Measurements from ENCODE around the gene BMPR1A. TPM values are rescaled to one million over a fixed set of nuclear protein-coding genes. Genes with fewer than 3 reads are reported as not detected.

Gene BMPR1A
- polyA plus RNA-seq, 1 donor (not counting 4 experiments of a cell fraction or from before 2014, with no cell fraction given) = 22.2 TPM

GRCh38 chr10:86861351-86861750, 104.9 kb downstream of the BMPR1A start:
- Histone ChIP-seq H3K27ac (ENCODE audit: control insufficient read depth, insufficient read depth, low read length) (no peak overlapping the region), H4K20me1 (ENCODE audit: control insufficient read depth, extremely low read depth, insufficient read depth, low read length) (no peaks in the 10 kb centered on the region), H3K36me3 (ENCODE audit: control insufficient read depth in 2 of 2, extremely low read depth in 1 of 2, insufficient read depth in 2 of 2, low read length in 2 of 2) (no peaks in the 10 kb centered on the region), H3K27me3 (ENCODE audit: control insufficient read depth, extremely low read depth, insufficient read depth, low read length) (no peaks in the 10 kb centered on the region), H2AFZ (ENCODE audit: control insufficient read depth, low read length) (no peak overlapping the region), H3K9ac (ENCODE audit: control insufficient read depth, extremely low read depth, insufficient read depth, low read length) (no peak overlapping the region), H3K9me3 (ENCODE audit: control insufficient read depth, low read depth, low read length) (no peaks in the 10 kb centered on the region), H3K4me2 (ENCODE audit: control insufficient read depth, extremely low read depth, insufficient read depth, low read depth, low read length) (no peak overlapping the region), H3K4me3 (ENCODE audit: control insufficient read depth in 2 of 3, extremely low read depth in 1 of 3, insufficient read depth in 2 of 3, low read depth in 1 of 3, low read length in 3 of 3) (no peak overlapping the region), H3K9me1 (ENCODE audit: control insufficient read depth, extremely low read depth, insufficient read depth, low read length) (no peaks in the 10 kb centered on the region), H3K79me2 (ENCODE audit: control insufficient read depth, insufficient read depth, low read length) (no peaks in the 10 kb centered on the region), H3K4me1 (ENCODE audit: control insufficient read depth, extremely low read depth, insufficient read depth, low read length) (no peaks in the 10 kb centered on the region)
- dilution Hi-C loops (cut with MboI; ENCODE audit: extremely low pct_ligation_motif_present, low sequenced_read_pairs) = no loop called here
- DNase-seq (ENCODE audit: low read depth, low spot score) (no peak), FAIRE-seq (no peak)
- TF ChIP-seq, protein P1, sequence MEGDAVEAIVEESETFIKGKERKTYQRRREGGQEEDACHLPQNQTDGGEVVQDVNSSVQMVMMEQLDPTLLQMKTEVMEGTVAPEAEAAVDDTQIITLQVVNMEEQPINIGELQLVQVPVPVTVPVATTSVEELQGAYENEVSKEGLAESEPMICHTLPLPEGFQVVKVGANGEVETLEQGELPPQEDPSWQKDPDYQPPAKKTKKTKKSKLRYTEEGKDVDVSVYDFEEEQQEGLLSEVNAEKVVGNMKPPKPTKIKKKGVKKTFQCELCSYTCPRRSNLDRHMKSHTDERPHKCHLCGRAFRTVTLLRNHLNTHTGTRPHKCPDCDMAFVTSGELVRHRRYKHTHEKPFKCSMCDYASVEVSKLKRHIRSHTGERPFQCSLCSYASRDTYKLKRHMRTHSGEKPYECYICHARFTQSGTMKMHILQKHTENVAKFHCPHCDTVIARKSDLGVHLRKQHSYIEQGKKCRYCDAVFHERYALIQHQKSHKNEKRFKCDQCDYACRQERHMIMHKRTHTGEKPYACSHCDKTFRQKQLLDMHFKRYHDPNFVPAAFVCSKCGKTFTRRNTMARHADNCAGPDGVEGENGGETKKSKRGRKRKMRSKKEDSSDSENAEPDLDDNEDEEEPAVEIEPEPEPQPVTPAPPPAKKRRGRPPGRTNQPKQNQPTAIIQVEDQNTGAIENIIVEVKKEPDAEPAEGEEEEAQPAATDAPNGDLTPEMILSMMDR (optimal IDR thresholded peaks at IDR 0.05 in 1 of 3, IDR thresholded peaks at IDR 0.05 in 1 of 3, conservative IDR thresholded peaks at IDR 0.05 in 1 of 3; ENCODE audit: extremely low read depth in 1 of 3, insufficient read depth in 2 of 3, low read length in 3 of 3) = no peak
- TF ChIP-seq EZH2 (IDR thresholded peaks at IDR 0.05; ENCODE audit: low read length) = no peak

DNA sequence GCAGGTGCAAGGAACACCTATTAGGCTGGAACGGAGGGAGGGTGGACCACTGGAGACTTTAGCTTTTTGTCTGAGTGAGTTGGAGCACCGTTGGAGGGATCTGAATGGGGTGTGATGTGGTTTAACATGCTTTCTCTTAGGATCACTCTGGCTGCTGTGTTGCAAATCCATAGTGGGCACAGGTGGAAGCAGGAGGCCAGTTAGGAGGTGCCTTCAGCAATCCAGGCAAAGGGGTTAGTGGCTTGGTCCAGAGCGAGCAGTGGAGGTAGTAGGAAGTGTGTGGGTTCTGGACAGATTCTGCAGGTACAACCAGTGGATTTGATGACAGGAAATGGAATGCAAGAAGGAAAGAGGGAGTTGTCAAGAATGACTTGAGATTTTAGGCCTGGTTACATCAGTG, 106.0 kb downstream of the BMPR1A start:
- Histone ChIP-seq H3K4me1 (ENCODE audit: control insufficient read depth, extremely low read depth, insufficient read depth, low read length) (no peaks in the 10 kb centered on the region), H3K4me2 (ENCODE audit: control insufficient read depth, extremely low read depth, insufficient read depth, low read depth, low read length) (no peak overlapping the region), H3K4me3 (ENCODE audit: control insufficient read depth in 2 of 3, extremely low read depth in 1 of 3, insufficient read depth in 2 of 3, low read depth in 1 of 3, low read length in 3 of 3) (no peak overlapping the region), H2AFZ (ENCODE audit: control insufficient read depth, low read length) (no peak overlapping the region), H3K27ac (ENCODE audit: control insufficient read depth, insufficient read depth, low read length) (no peak overlapping the region), H3K9ac (ENCODE audit: control insufficient read depth, extremely low read depth, insufficient read depth, low read length) (no peak overlapping the region), H3K36me3 (ENCODE audit: control insufficient read depth in 2 of 2, extremely low read depth in 1 of 2, insufficient read depth in 2 of 2, low read length in 2 of 2) (no peaks in the 10 kb centered on the region), H3K9me3 (ENCODE audit: control insufficient read depth, low read depth, low read length) (no peaks in the 10 kb centered on the region), H3K9me1 (ENCODE audit: control insufficient read depth, extremely low read depth, insufficient read depth, low read length) (no peaks in the 10 kb centered on the region), H3K79me2 (ENCODE audit: control insufficient read depth, insufficient read depth, low read length) (no peaks in the 10 kb centered on the region), H4K20me1 (ENCODE audit: control insufficient read depth, extremely low read depth, insufficient read depth, low read length) (no peaks in the 10 kb centered on the region), H3K27me3 (ENCODE audit: control insufficient read depth, extremely low read depth, insufficient read depth, low read length) (no peaks in the 10 kb centered on the region)
- dilution Hi-C loops (cut with MboI; ENCODE audit: extremely low pct_ligation_motif_present, low sequenced_read_pairs) = no loop called here
- DNase-seq (ENCODE audit: low read depth, low spot score) (no peak), FAIRE-seq (no peak)
- TF ChIP-seq, protein P1 (optimal IDR thresholded peaks at IDR 0.05 in 1 of 3, IDR thresholded peaks at IDR 0.05 in 1 of 3, conservative IDR thresholded peaks at IDR 0.05 in 1 of 3; ENCODE audit: extremely low read depth in 1 of 3, insufficient read depth in 2 of 3, low read length in 3 of 3) = no peak
- TF ChIP-seq EZH2 (IDR thresholded peaks at IDR 0.05; ENCODE audit: low read length) = no peak
